Measurements from ENCODE around the gene ZNF592.

The ZNF592 gene
- 16.3 to 101 (median 37.1) reads per million in 18 experiments for total RNA-seq

GRCh38 chr15:84748274-84749110 is at the start of gene ZNF592:
Gene ZNF592 (plus strand): TSS chr15:84748592. CDS start chr15:84782676, 34,084 bp downstream.
- peak; percentile 69 to 85 for DNase-seq

- DNase-seq: no peak
Observed at GRCh38 chr15:84699538-84700191, 48.7 kb upstream of the ZNF592 start.

GRCh38 chr15:84702961-84703482 is 45.4 kb upstream of the ZNF592 start:
- peak; percentile 38 to 54 for DNase-seq

GRCh38 chr15:84703808-84704207 is 44.6 kb upstream of the ZNF592 start:
- no peak for DNase-seq

GRCh38 chr15:84714372-84714771 is 34.0 kb upstream of the ZNF592 start:
- DNase-seq: no peak

GRCh38 chr15:84714821-84715220 is 33.6 kb upstream of the ZNF592 start:
- peak; percentile 23 to 54 for DNase-seq

- DNase-seq: peak; percentile 20 to 24
Observed at GRCh38 chr15:84715441-84716035, 32.9 kb upstream of the ZNF592 start.

- DNase-seq: peak; percentile 97 to 99
Observed at GRCh38 chr15:84716036-84716732, 32.2 kb upstream of the ZNF592 start, which contains the start of gene SEC11A. Gene SEC11A (minus strand): TSS chr15:84716139. CDS start chr15:84716075, 64 bp downstream.

GRCh38 chr15:84721371-84721770 is 27.0 kb upstream of the ZNF592 start:
- DNase-seq: peak; percentile 8 to 16

- DNase-seq: no peak
Observed at GRCh38 chr15:84722628-84723027, 25.8 kb upstream of the ZNF592 start.

GRCh38 chr15:84725001-84725491 is 23.3 kb upstream of the ZNF592 start:
- peak; percentile 92 to 96 for DNase-seq

- DNase-seq: no peak
Observed at GRCh38 chr15:84727429-84727828, 21.0 kb upstream of the ZNF592 start.

- DNase-seq: peak in 1 of 2 donors; percentile 35
Observed at GRCh38 chr15:84731774-84732173, 16.6 kb upstream of the ZNF592 start.

- peak; percentile 75 to 89 for DNase-seq
Observed at GRCh38 chr15:84734794-84735479, 13.5 kb upstream of the ZNF592 start.

- DNase-seq: peak; percentile 71 to 77
Observed at GRCh38 chr15:84735480-84736061, 12.8 kb upstream of the ZNF592 start.

GRCh38 chr15:84736375-84736774 is 12.0 kb upstream of the ZNF592 start:
- DNase-seq: no peak

- no peak for DNase-seq
Observed at GRCh38 chr15:84737005-84737404, 11.4 kb upstream of the ZNF592 start.

GRCh38 chr15:84740691-84741090 is 7.7 kb upstream of the ZNF592 start:
- DNase-seq: no peak

GRCh38 chr15:84741121-84741520 is 7.3 kb upstream of the ZNF592 start:
- DNase-seq: no peak

GRCh38 chr15:84747416-84748273 is 747 bp upstream of the ZNF592 start:
- DNase-seq: peak; percentile 69 to 78
